Measurements from ENCODE around the gene SHISAL2A.
A peak's percentile ranks its signal among the peaks of the same experiment; 100 is the strongest.

Gene SHISAL2A

GRCh38 chr1:52663716-52664115 is 30.7 kb downstream of the SHISAL2A start:
- H2BK5ac ChIP-seq (ENCODE audit: low read depth, low read length, poor library complexity) = no peak overlapping the region
- H3K36me3 ChIP-seq (ENCODE audit: control insufficient read depth in 1 of 2, insufficient read depth in 2 of 2, low read length in 2 of 2) = no peaks in the 10 kb centered on the region
- peaks cover 29% of the 10 kb centered on the region for H3K79me1 ChIP-seq (ENCODE audit: low read length)
- no peak overlapping the region for H3K23ac ChIP-seq (ENCODE audit: low read length)
- no peak overlapping the region for H4K8ac ChIP-seq (ENCODE audit: low read depth, low read length)
- H3K27ac ChIP-seq (ENCODE audit: low read depth, low read length) = no peak overlapping the region
- peak overlapping the region; percentile 57 for H2BK120ac ChIP-seq (ENCODE audit: insufficient read depth, low read length, poor library complexity)
- H2AFZ ChIP-seq (ENCODE audit: insufficient read depth, low read length, poor library complexity) = no peak overlapping the region
- no peak overlapping the region for H3K9ac ChIP-seq (ENCODE audit: low read length)
- H4K12ac ChIP-seq (ENCODE audit: low read depth, low read length) = no peak overlapping the region
- no peak overlapping the region for H3K18ac ChIP-seq (ENCODE audit: low read length)
- no peak overlapping the region for H3K4me3 ChIP-seq (ENCODE audit: low read depth, low read length)
- no peak overlapping the region for H2AK5ac ChIP-seq (ENCODE audit: low read length)
- H3K4me2 ChIP-seq (ENCODE audit: low read length) = no peak overlapping the region
- no peak overlapping the region for H3K14ac ChIP-seq (ENCODE audit: low read length)
- H3K4ac ChIP-seq (ENCODE audit: low read depth, low read length) = no peak overlapping the region
- no peak for DNase-seq
- WGBS (ENCODE audit: extremely low coverage, insufficient coverage, insufficient read length) = no CpG with 5 or more reads among the region's 5 CpGs
- no peak overlapping the region for H2BK12ac ChIP-seq (ENCODE audit: low read length)
- peak overlapping the region; percentile 79 for H4K91ac ChIP-seq (ENCODE audit: low read depth, low read length)
- peaks cover 27 to 39% of the 10 kb centered on the region in 2 experiments for H3K4me1 ChIP-seq (ENCODE audit: control insufficient read depth in 1 of 2, insufficient read depth in 2 of 2, low read length in 2 of 2)
- H3K79me2 ChIP-seq (ENCODE audit: control insufficient read depth, insufficient read depth, low read length, poor library complexity) = peaks cover 2% of the 10 kb centered on the region
- no peaks in the 10 kb centered on the region for H3K9me3 ChIP-seq (ENCODE audit: insufficient read depth, low read depth, low read length)
- no peaks in the 10 kb centered on the region for H3K27me3 ChIP-seq (ENCODE audit: insufficient read depth, low read length)

GRCh38 chr1:52665006-52665941 is 32.3 kb downstream of the SHISAL2A start:
- H3K27ac ChIP-seq (ENCODE audit: low read depth, low read length) = no peak overlapping the region
- H3K23ac ChIP-seq (ENCODE audit: low read length) = no peak overlapping the region
- H3K79me2 ChIP-seq (ENCODE audit: control insufficient read depth, insufficient read depth, low read length, poor library complexity) = peaks cover 2% of the 10 kb centered on the region
- H2BK120ac ChIP-seq (ENCODE audit: insufficient read depth, low read length, poor library complexity) = peak overlapping the region; percentile 37
- H3K27me3 ChIP-seq (ENCODE audit: insufficient read depth, low read length) = no peaks in the 10 kb centered on the region
- peaks cover 29% of the 10 kb centered on the region for H3K79me1 ChIP-seq (ENCODE audit: low read length)
- H2AK5ac ChIP-seq (ENCODE audit: low read length) = peak overlapping the region; percentile 13
- H4K12ac ChIP-seq (ENCODE audit: low read depth, low read length) = no peak overlapping the region
- H3K36me3 ChIP-seq (ENCODE audit: control insufficient read depth in 1 of 2, insufficient read depth in 2 of 2, low read length in 2 of 2) = no peaks in the 10 kb centered on the region
- no peak overlapping the region for H4K8ac ChIP-seq (ENCODE audit: low read depth, low read length)
- H2BK12ac ChIP-seq (ENCODE audit: low read length) = peak overlapping the region; percentile 51
- no peak overlapping the region for H2BK5ac ChIP-seq (ENCODE audit: low read depth, low read length, poor library complexity)
- H3K4me2 ChIP-seq (ENCODE audit: low read length) = no peak overlapping the region
- no peak overlapping the region for H3K9ac ChIP-seq (ENCODE audit: low read length)
- H3K14ac ChIP-seq (ENCODE audit: low read length) = peak overlapping the region; percentile 40
- H3K4me3 ChIP-seq (ENCODE audit: low read depth, low read length) = no peak overlapping the region
- WGBS (ENCODE audit: extremely low coverage, insufficient coverage, insufficient read length) = no CpG with 5 or more reads among the region's 8 CpGs
- H4K91ac ChIP-seq (ENCODE audit: low read depth, low read length) = peak overlapping the region; percentile 32
- no peak overlapping the region for H2AFZ ChIP-seq (ENCODE audit: insufficient read depth, low read length, poor library complexity)
- no peaks in the 10 kb centered on the region for H3K9me3 ChIP-seq (ENCODE audit: insufficient read depth, low read depth, low read length)
- H3K4ac ChIP-seq (ENCODE audit: low read depth, low read length) = no peak overlapping the region
- no peak overlapping the region for H3K18ac ChIP-seq (ENCODE audit: low read length)
- peaks cover 23 to 28% of the 10 kb centered on the region in 2 experiments for H3K4me1 ChIP-seq (ENCODE audit: control insufficient read depth in 1 of 2, insufficient read depth in 2 of 2, low read length in 2 of 2)
- no peak for DNase-seq

GRCh38 chr1:52667290-52667689 is 34.3 kb downstream of the SHISAL2A start:
- Histone ChIP-seq H3K4me2 (ENCODE audit: low read length) (no peak overlapping the region), H4K12ac (ENCODE audit: low read depth, low read length) (no peak overlapping the region), H4K91ac (ENCODE audit: low read depth, low read length) (no peak overlapping the region), H3K79me2 (ENCODE audit: control insufficient read depth, insufficient read depth, low read length, poor library complexity) (no peaks in the 10 kb centered on the region), H3K27ac (ENCODE audit: low read depth, low read length) (no peak overlapping the region), H3K9me3 (ENCODE audit: insufficient read depth, low read depth, low read length) (no peaks in the 10 kb centered on the region), H4K8ac (ENCODE audit: low read depth, low read length) (no peak overlapping the region), H2BK120ac (ENCODE audit: insufficient read depth, low read length, poor library complexity) (no peak overlapping the region), H3K18ac (ENCODE audit: low read length) (no peak overlapping the region), H3K14ac (ENCODE audit: low read length) (no peak overlapping the region), H2AFZ (ENCODE audit: insufficient read depth, low read length, poor library complexity) (no peak overlapping the region), H3K23ac (ENCODE audit: low read length) (no peak overlapping the region), H3K9ac (ENCODE audit: low read length) (no peak overlapping the region), H3K4me1 (ENCODE audit: control insufficient read depth in 1 of 2, insufficient read depth in 2 of 2, low read length in 2 of 2) (peaks cover 17 to 18% of the 10 kb centered on the region in 2 experiments), H3K79me1 (ENCODE audit: low read length) (peaks cover 19% of the 10 kb centered on the region), H2AK5ac (ENCODE audit: low read length) (no peak overlapping the region), H3K27me3 (ENCODE audit: insufficient read depth, low read length) (no peaks in the 10 kb centered on the region), H3K36me3 (ENCODE audit: control insufficient read depth in 1 of 2, insufficient read depth in 2 of 2, low read length in 2 of 2) (no peaks in the 10 kb centered on the region), H2BK12ac (ENCODE audit: low read length) (no peak overlapping the region), H2BK5ac (ENCODE audit: low read depth, low read length, poor library complexity) (no peak overlapping the region), H3K4ac (ENCODE audit: low read depth, low read length) (no peak overlapping the region), H3K4me3 (ENCODE audit: low read depth, low read length) (no peak overlapping the region)
- DNase-seq = no peak
- WGBS (ENCODE audit: extremely low coverage, insufficient coverage, insufficient read length) = no CpG with 5 or more reads among the region's 5 CpGs

- no peaks in the 10 kb centered on the region for H3K27me3 ChIP-seq (ENCODE audit: insufficient read depth, low read length)
- DNase-seq = no peak
- no peak overlapping the region for H3K18ac ChIP-seq (ENCODE audit: low read length)
- H3K14ac ChIP-seq (ENCODE audit: low read length) = no peak overlapping the region
- H3K27ac ChIP-seq (ENCODE audit: low read depth, low read length) = no peak overlapping the region
- H4K91ac ChIP-seq (ENCODE audit: low read depth, low read length) = no peak overlapping the region
- peaks cover 19% of the 10 kb centered on the region in 2 experiments for H3K4me1 ChIP-seq (ENCODE audit: control insufficient read depth in 1 of 2, insufficient read depth in 2 of 2, low read length in 2 of 2)
- H4K8ac ChIP-seq (ENCODE audit: low read depth, low read length) = no peak overlapping the region
- no peak overlapping the region for H4K12ac ChIP-seq (ENCODE audit: low read depth, low read length)
- H3K36me3 ChIP-seq (ENCODE audit: control insufficient read depth in 1 of 2, insufficient read depth in 2 of 2, low read length in 2 of 2) = no peaks in the 10 kb centered on the region
- H3K4me3 ChIP-seq (ENCODE audit: low read depth, low read length) = no peak overlapping the region
- H2BK5ac ChIP-seq (ENCODE audit: low read depth, low read length, poor library complexity) = no peak overlapping the region
- no peak overlapping the region for H2AFZ ChIP-seq (ENCODE audit: insufficient read depth, low read length, poor library complexity)
- H2BK12ac ChIP-seq (ENCODE audit: low read length) = peak overlapping the region; percentile 94
- WGBS (ENCODE audit: extremely low coverage, insufficient coverage, insufficient read length) = no CpG with 5 or more reads among the region's 3 CpGs
- peaks cover 21% of the 10 kb centered on the region for H3K79me1 ChIP-seq (ENCODE audit: low read length)
- peaks cover 1% of the 10 kb centered on the region for H3K79me2 ChIP-seq (ENCODE audit: control insufficient read depth, insufficient read depth, low read length, poor library complexity)
- no peak overlapping the region for H3K4ac ChIP-seq (ENCODE audit: low read depth, low read length)
- peak overlapping the region; percentile 71 for H2BK120ac ChIP-seq (ENCODE audit: insufficient read depth, low read length, poor library complexity)
- H3K9ac ChIP-seq (ENCODE audit: low read length) = no peak overlapping the region
- no peak overlapping the region for H3K4me2 ChIP-seq (ENCODE audit: low read length)
- no peak overlapping the region for H2AK5ac ChIP-seq (ENCODE audit: low read length)
- no peaks in the 10 kb centered on the region for H3K9me3 ChIP-seq (ENCODE audit: insufficient read depth, low read depth, low read length)
- no peak overlapping the region for H3K23ac ChIP-seq (ENCODE audit: low read length)
Measured at GRCh38 chr1:52667984-52668383, 35.0 kb downstream of the SHISAL2A start.
